NT2/D1 (cell line): Measurements from ENCODE around the gene ZNF652.

ENCODE experiments used
- DNase-seq: peaks from one replicate; pipeline ENCODE4 v3.0.0-alpha.2; 2011; ENCODE audit warnings: low read depth, low spot score
- H3K27me3 ChIP-seq: 2 replicates; pipeline ENCODE4 v1.6.0; 2011; ENCODE audit warnings: mild to moderate bottlenecking; ENCODE audit not compliant: insufficient read length, insufficient read depth
- H3K36me3 ChIP-seq: 2 replicates; pipeline ENCODE4 v1.6.1; 2011; ENCODE audit warnings: mild to moderate bottlenecking, low read length, mixed read lengths; ENCODE audit not compliant: insufficient read depth, insufficient read length
- H3K4me1 ChIP-seq: 2 replicates; pipeline ENCODE4 v1.5.1; 2011; ENCODE audit not compliant: insufficient read depth, insufficient read length
- H3K4me3 ChIP-seq: 2 replicates; pipeline ENCODE4 v1.5.1; 2011; ENCODE audit warnings: low read depth; ENCODE audit not compliant: insufficient read length
- H3K9ac ChIP-seq: 2 replicates; pipeline ENCODE4 v1.6.0; 2011; ENCODE audit warnings: low read depth; ENCODE audit not compliant: insufficient read length
- H3K9me3 ChIP-seq: 2 replicates; pipeline ENCODE4 v1.5.1; 2011; ENCODE audit warnings: mild to moderate bottlenecking, low read length; ENCODE audit not compliant: insufficient read depth
- SUZ12 ChIP-seq: IDR thresholded peaks from 2 replicates; pipeline ENCODE4 v1.6.1; 2011; ENCODE audit not compliant: insufficient read length, insufficient read depth; ENCODE audit errors: extremely low read depth
- YY1 ChIP-seq: IDR thresholded peaks from 2 replicates; pipeline ENCODE4 v1.6.1; 2011; ENCODE audit not compliant: insufficient read length, insufficient read depth
- ZNF274 ChIP-seq: IDR thresholded peaks from 2 replicates; pipeline ENCODE4 v1.6.1; 2011; ENCODE audit warnings: mild to moderate bottlenecking, low read depth, low read length

The ZNF652 gene

DNA sequence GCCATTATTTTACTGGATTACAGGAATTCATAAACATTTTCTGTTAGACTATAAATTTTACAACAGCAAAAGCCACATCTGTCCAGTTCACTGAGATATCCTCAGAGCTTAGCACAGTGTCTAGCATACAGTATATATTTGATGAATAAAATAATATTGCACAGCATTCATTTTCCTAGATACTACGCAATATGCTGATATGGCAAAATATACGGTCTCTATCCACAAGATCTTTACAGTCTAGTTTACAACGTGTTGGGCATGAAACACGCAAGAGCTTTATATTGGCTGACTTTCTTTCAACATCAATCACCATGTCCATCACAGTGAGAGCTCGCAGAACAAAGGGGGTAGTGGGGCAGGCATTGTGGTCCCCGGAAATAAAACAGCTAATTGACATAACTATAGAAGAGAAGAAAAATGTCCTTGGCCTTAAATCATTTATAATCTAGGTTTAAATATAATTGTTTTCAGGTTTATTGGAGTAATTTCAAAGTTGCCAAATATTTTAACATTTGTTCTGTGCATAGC is 43.5 kb downstream of the ZNF652 start:
- DNase-seq: no peak
- H3K36me3 ChIP-seq: peaks cover 8% of the 10 kb centered on the region
- no peaks in the 10 kb centered on the region for H3K9me3 ChIP-seq
- H3K27me3 ChIP-seq: no peaks in the 10 kb centered on the region
- H3K4me1 ChIP-seq: no peaks in the 10 kb centered on the region
- H3K4me3 ChIP-seq: no peak overlapping the region
- TF ChIP-seq YY1 (no peak), ZNF274 (no peak), SUZ12 (no peak)
- H3K9ac ChIP-seq: no peak overlapping the region

DNA sequence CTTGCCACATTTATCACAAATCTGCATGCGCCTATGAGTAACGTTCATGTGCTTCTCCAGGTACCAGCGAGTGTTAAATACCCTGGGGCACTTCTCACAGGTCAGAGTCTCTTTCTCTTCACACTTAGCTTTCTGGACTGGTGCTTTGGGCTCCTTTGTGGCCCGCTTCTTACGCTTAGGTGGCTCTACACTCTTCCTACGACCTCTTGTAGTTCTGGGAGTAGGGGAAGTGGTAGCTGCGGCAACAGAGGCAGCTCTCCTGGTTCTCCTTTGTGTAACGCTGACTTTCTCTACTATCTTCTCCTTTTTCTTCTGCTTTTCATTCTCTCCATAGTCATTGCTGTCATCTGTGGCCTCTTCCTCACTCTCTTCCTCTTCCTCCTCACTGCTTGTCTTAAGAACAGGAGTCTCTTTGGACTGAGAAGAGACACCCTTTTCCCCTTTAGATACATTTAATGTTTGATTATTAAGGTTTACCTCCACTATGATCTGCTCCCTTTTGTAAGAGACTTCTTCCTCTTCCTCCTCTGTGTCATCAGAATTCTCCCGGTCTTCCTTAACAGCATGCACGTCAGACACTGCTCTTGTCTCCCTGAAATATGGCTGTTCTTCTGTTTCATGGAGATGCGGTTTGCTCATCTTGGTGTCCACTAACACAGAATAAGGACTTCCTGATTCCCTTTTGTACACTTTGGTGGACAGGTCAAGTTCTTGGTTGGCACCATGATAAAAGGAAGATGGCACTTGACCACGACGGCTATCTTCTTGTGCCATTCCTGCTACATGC is 45.0 kb downstream of the ZNF652 start:
- H3K4me1 ChIP-seq: no peaks in the 10 kb centered on the region
- no peaks in the 10 kb centered on the region for H3K9me3 ChIP-seq
- no peak overlapping the region for H3K9ac ChIP-seq
- no peak for DNase-seq
- H3K4me3 ChIP-seq: no peak overlapping the region
- TF ChIP-seq SUZ12: no peak
- TF ChIP-seq ZNF274: no peak
- TF ChIP-seq YY1: no peak
- H3K27me3 ChIP-seq: no peaks in the 10 kb centered on the region
- peaks cover 13% of the 10 kb centered on the region for H3K36me3 ChIP-seq

DNA sequence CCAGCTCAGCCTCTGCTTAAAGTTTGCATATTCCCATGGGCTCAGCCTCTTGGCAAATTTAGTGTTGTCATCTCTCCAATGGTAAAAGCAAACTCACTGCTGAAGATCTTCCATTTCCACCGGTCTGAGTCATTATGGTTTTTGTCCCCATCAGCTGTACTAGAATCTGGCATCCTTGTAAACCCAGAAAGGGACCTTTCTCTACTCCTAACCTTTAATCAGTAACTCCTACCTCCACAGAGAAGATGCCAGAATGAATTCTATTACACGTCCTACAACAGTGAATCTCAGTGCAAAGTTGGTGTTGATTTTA is 45.8 kb downstream of the ZNF652 start:
- no peak overlapping the region for H3K4me3 ChIP-seq
- TF ChIP-seq SUZ12: no peak
- TF ChIP-seq YY1: no peak
- no peak for TF ChIP-seq ZNF274

DNA sequence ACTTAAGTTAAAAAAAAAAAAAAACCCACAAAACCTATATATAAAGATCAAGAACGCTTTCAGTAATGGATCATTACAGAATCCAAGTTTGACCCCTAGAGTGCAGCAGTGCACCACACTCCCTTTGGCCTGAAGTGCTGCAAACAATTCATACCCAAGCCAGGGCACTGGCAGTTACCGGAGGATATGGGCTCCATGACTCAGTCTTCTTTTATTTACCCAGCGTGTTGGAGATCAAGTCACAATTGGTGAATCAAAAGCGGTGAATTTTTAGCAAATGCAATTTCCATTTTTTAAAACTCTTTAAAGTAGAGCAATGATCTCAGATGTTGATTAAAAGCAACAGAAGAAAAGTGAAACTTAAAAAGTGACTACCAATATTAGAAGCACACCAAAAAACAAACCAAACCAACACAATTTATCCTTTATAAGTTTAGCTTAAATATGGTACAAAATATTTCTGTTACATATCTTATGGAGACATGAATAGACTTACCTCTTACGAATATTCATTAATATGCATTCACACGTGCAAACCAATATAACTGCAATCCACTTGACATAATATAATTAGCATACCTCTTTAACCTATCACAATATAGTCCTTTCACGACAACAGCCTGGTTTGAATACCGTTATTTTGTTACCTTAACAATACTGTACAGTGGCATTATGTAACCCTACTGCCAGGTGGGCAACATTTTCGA is 46.3 kb downstream of the ZNF652 start:
- peaks cover 22% of the 10 kb centered on the region for H3K36me3 ChIP-seq
- TF ChIP-seq YY1 (no peak), SUZ12 (no peak), ZNF274 (no peak)
- no peak overlapping the region for H3K9ac ChIP-seq
- no peaks in the 10 kb centered on the region for H3K4me1 ChIP-seq
- H3K4me3 ChIP-seq: no peak overlapping the region
- no peaks in the 10 kb centered on the region for H3K9me3 ChIP-seq
- DNase-seq: peak; percentile 46
- H3K27me3 ChIP-seq: no peaks in the 10 kb centered on the region

More for the DNA sequence above, 45.8 kb downstream of the ZNF652 start:
- no peak for DNase-seq
- H3K4me1 ChIP-seq: no peaks in the 10 kb centered on the region
- H3K27me3 ChIP-seq: no peaks in the 10 kb centered on the region
- no peak overlapping the region for H3K9ac ChIP-seq
- H3K36me3 ChIP-seq: peaks cover 19% of the 10 kb centered on the region
- no peaks in the 10 kb centered on the region for H3K9me3 ChIP-seq

DNA sequence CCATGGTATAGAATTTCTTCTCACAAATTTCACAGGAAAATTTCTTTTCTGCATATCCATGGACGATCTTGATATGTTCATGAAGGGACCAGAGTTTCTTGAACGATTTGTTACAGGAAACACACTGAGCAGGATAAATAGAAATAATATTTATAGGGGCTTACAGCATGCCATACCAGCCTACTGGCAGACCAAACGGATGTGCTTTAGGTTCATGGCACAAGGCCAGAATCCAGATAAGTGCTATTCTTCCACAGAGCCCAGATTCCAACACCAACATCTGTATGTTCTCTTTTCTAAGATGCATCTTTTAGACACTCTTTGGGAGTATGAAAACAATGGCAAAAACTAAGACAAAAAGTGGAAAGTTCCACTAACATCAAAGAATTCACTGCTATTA is 49.3 kb downstream of the ZNF652 start:
- TF ChIP-seq SUZ12: no peak
- TF ChIP-seq YY1: no peak
- TF ChIP-seq ZNF274: no peak
- H3K9me3 ChIP-seq: no peaks in the 10 kb centered on the region
- no peak overlapping the region for H3K4me3 ChIP-seq
- H3K36me3 ChIP-seq: peaks cover 22% of the 10 kb centered on the region
- H3K4me1 ChIP-seq: no peaks in the 10 kb centered on the region
- no peak for DNase-seq
- no peak overlapping the region for H3K9ac ChIP-seq
- H3K27me3 ChIP-seq: no peaks in the 10 kb centered on the region

DNA sequence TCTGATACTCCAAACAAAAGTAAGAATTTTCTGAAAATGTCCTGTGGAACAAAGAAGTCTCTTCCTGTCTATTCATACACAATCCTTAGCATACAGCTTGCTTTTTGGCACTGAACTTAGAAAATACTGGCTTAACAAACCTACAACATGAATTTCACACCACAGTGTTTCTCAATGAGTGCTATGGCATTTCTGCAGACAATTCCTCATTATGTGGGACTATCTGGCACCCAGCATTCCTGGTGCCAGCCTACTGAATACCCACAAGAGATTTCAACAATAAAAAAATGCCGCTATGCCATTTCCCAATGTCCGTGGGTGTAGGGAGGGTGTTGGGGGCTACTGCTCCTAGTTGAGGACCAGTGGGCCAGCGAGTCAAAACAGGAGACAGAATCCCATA is 62.1 kb downstream of the ZNF652 start:
- H3K36me3 ChIP-seq: peaks cover 16% of the 10 kb centered on the region
- no peaks in the 10 kb centered on the region for H3K4me1 ChIP-seq
- H3K9ac ChIP-seq: no peak overlapping the region
- H3K27me3 ChIP-seq: no peaks in the 10 kb centered on the region
- TF ChIP-seq YY1: no peak
- no peaks in the 10 kb centered on the region for H3K9me3 ChIP-seq
- DNase-seq: no peak
- H3K4me3 ChIP-seq: no peak overlapping the region

DNA sequence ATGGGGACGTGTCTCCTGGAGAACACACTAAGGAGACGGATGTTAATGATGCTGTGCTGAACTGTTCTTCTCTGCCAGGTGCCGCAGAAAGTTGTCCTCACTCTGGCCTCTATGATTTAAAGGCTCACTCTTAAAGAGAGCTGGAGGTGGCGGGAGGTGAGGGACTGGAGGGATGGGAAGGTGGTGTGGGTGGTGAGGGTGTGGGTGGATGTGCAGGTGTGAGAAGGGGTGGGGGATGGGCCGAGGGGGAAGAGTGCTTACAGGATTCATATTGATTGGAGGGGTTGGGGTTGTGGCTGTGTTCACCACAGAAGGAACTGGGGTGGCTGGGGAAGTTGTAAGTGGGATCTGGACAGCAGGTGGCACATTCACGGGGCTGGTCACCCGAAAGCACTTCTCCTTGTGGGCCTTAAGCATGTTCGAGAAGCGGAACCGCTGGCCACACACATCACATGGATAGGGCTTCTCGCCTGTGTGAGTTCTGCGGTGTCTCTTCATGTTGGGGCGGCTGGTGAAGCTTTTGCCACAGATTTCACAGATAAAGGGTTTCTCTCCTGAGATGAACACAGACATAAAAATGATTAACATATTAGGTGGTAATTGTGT is 63.6 kb downstream of the ZNF652 start:
- TF ChIP-seq YY1: no peak
- H3K9ac ChIP-seq: no peak overlapping the region
- no peaks in the 10 kb centered on the region for H3K9me3 ChIP-seq

More for the DNA sequence above, 63.6 kb downstream of the ZNF652 start:
- no peaks in the 10 kb centered on the region for H3K4me1 ChIP-seq
- no peaks in the 10 kb centered on the region for H3K27me3 ChIP-seq
- no peak overlapping the region for H3K4me3 ChIP-seq
- H3K36me3 ChIP-seq: peaks cover 16% of the 10 kb centered on the region
- no peak for DNase-seq
